K562 (cell line): ENCODE results near the gene U2AF1L4. TPM values are rescaled to one million over a fixed set of nuclear protein-coding genes. Genes with fewer than 3 reads are reported as not detected.

ENCODE experiments used
- BRF2 ChIP-seq: IDR thresholded peaks from 3 replicates; pipeline ENCODE4 v1.6.1; 2011; ENCODE audit warnings: borderline replicate concordance, mild to moderate bottlenecking; ENCODE audit not compliant: insufficient read length, insufficient read depth
- DDX20 ChIP-seq: fragments of 450-650 bp; IDR thresholded peaks from 2 replicates; pipeline ENCODE4 v1.6.1; 2016; ENCODE audit warnings: missing genetic modification characterization, low read depth, mild to moderate bottlenecking, missing compliant biosample characterization, moderate library complexity
- MAX ChIP-seq: sonication (generic); formaldehyde crosslinking; IDR thresholded peaks from 2 replicates; pipeline ENCODE4 v1.9.0; 2022; ENCODE audit warnings: mild to moderate bottlenecking, missing genetic modification reagents
- MBD1 ChIP-seq: fragments of 250-450 bp; sonication (Bioruptor Pico); IDR thresholded peaks from 2 replicates; pipeline ENCODE4 v1.8.0; 2022; ENCODE audit warnings: inconsistent platforms
- MLLT1 ChIP-seq, 2 experiments: fragments of 450-650 bp; IDR thresholded peaks; 2 replicates each; pipeline ENCODE4 v1.6.1; 2016
- TFAM ChIP-seq: fragments of 250-450 bp; sonication (Bioruptor Pico); conservative IDR thresholded peaks from 2 replicates; pipeline ENCODE4 v1.5.0; 2021; ENCODE audit warnings: mild to moderate bottlenecking, moderate library complexity
- XRCC4 ChIP-seq: IDR thresholded peaks from one replicate; pipeline ENCODE4 v1.6.1; 2011; ENCODE audit not compliant: insufficient read depth, insufficient read length; ENCODE audit errors: extremely low read depth
- polyA plus RNA-seq, 8 experiments: library from polyadenylated mRNA; depleted of rRNA in 4 of 8; stranded (reverse) in 5 of 8; unstranded in 3 of 8; fragments of >200 nt; fragmentation: Nextera tagmentation in 2 of 8; fragmentation: Illumina TruSeq in 1 of 8; extraction: Ambion mirVana in 2 of 8; extraction: Trizol in 1 of 8; gene quantifications; 2 replicates each; pipeline versions ENCODE4 v1.2.1 to v1.2.3, GENCODE V29; 2011 to 2014; ENCODE audit warnings: inconsistent platforms in 1 of 8, missing spikeins in 1 of 8
- total RNA-seq, 7 experiments: library from RNA; depleted of rRNA in 6 of 7; stranded (reverse); fragments of >200 nt in 6 of 7; fragmentation: Illumina TruSeq in 2 of 7; extraction: Trizol in 2 of 7; gene quantifications; 2 replicates each; pipeline versions ENCODE4 v1.2.1 to v1.2.3, GENCODE V29; 2011 to 2021; ENCODE audit warnings: low replicate concordance in 1 of 7

U2AF1L4 gene
- total and polyA plus RNA-seq, 9 of the 15 experiments (the other 6 are each of a cell fraction or from before 2014, with no cell fraction given): 8.4 to 19.5 (median 12.6) TPM

- TF ChIP-seq MBD1 (CRISPR knock-in tag) (no peak), DDX20 (tag) (no peak), TFAM (no peak), XRCC4 (no peak), MAX (CRISPR knock-in tag) (no peak), MLLT1 (IDR thresholded peaks at IDR 0.05) (peak in 1 of 2 experiments; percentile 55; a peak in 1 of 4 replicates), BRF2 (no peak)
Measured at GRCh38 chr19:35738021-35738886, 7.0 kb downstream of the U2AF1L4 start (continued).
